ENCODE measurements around the gene FMN1.

Gene FMN1

DNA sequence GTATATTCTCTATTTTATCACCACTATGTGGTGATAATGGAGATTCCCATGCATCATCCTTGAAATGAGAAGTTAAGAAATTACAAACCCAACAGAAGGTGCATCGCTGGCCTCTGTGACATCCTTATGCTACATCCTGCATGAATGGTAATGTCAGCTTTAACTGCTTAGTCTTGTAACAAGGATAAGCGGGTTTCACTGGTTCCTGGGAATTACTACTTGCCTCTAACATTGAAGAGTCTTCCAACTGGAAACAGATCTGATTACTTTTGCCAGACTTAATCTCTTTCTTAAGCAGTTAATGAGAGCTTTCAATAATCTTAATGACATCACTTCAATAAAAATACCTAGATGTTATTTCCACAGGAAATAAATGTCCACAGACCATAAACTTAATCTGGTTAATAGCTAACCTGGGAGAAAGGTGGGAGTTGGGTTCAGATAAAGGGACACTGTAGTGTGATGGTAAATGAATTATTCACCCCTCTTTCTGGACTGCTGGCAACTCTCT lies 44.0 kb downstream of the FMN1 start:
- CTCF ChIA-PET, result interaction anchor here (0.5 to 3.8 kb wide), 5 partner anchors 8 to 853 kb away, joined by 3 to 26 read pairs (median 3); no protein-coding TSS in a partner anchor
- Histone ChIP-seq H3K27ac (ENCODE audit: insufficient read depth in 1 of 2, low read depth in 1 of 2, low read length in 2 of 2, poor library complexity in 1 of 2, severe bottlenecking in 2 of 2) (no peak overlapping the region), H3K4me3 (ENCODE audit: control insufficient read depth in 1 of 7, extremely low read depth in 1 of 7, insufficient read depth in 4 of 7, low read depth in 2 of 7, low read length in 6 of 7) (no peak overlapping the region), H3K4me1 (ENCODE audit: control extremely low read depth in 1 of 4, control insufficient read depth in 4 of 4, insufficient read depth in 4 of 4, low read length in 3 of 4) (peaks cover 14 to 55% (median 30%) of the 10 kb centered on the region in 4 experiments), H3K36me3 (ENCODE audit: control insufficient read depth in 4 of 4, insufficient read depth in 4 of 4, low read length in 3 of 4) (no peaks in the 10 kb centered on the region), H3K27me3 (replicated peaks in 2 of 5; ENCODE audit: control insufficient read depth in 4 of 5, insufficient read depth in 5 of 5, low read length in 4 of 5) (peaks cover 0 to 10% (median 0%) of the 10 kb centered on the region in 5 experiments), H3K9me3 (ENCODE audit: control extremely low read depth in 1 of 5, control insufficient read depth in 4 of 5, insufficient read depth in 2 of 5, low read depth in 1 of 5, low read length in 4 of 5) (no peaks in the 10 kb centered on the region)
- POLR2A ChIA-PET, result no interaction called here
- DNase-seq, result no peak
- WGBS (ENCODE audit: insufficient coverage), result 100% methylated on average over 2 of the region's 2 CpGs

DNA sequence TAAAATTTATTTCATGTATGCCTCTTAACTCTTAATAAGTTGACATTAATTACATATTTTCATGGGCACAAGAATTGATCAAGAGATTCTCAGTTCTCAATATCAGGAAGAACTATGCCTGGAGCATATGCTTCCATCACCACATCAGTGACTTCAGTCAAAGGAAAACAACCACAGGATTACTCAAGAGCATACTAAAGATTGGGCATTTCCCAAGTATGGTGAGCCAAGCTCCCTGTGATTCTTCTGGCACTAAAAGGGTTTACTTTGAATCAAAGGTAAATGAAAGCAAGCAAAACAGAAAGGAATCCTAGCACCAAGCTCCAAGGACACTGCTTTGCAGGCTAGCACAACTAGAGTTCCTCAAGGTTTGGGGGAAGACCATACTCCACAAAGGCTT lies 44.6 kb downstream of the FMN1 start:
- Histone ChIP-seq H3K36me3 (ENCODE audit: control insufficient read depth in 4 of 4, insufficient read depth in 4 of 4, low read length in 3 of 4) (no peaks in the 10 kb centered on the region), H3K4me3 (ENCODE audit: control insufficient read depth in 1 of 7, extremely low read depth in 1 of 7, insufficient read depth in 4 of 7, low read depth in 2 of 7, low read length in 6 of 7) (no peak overlapping the region), H3K9me3 (ENCODE audit: control extremely low read depth in 1 of 5, control insufficient read depth in 4 of 5, insufficient read depth in 2 of 5, low read depth in 1 of 5, low read length in 4 of 5) (no peaks in the 10 kb centered on the region), H3K27ac (ENCODE audit: insufficient read depth in 1 of 2, low read depth in 1 of 2, low read length in 2 of 2, poor library complexity in 1 of 2, severe bottlenecking in 2 of 2) (no peak overlapping the region), H3K4me1 (ENCODE audit: control extremely low read depth in 1 of 4, control insufficient read depth in 4 of 4, insufficient read depth in 4 of 4, low read length in 3 of 4) (peaks cover 14 to 51% (median 30%) of the 10 kb centered on the region in 4 experiments), H3K27me3 (replicated peaks in 2 of 5; ENCODE audit: control insufficient read depth in 4 of 5, insufficient read depth in 5 of 5, low read length in 4 of 5) (peaks cover 0 to 10% (median 0%) of the 10 kb centered on the region in 5 experiments)
- POLR2A ChIA-PET, result no interaction called here
- CTCF ChIA-PET, result interaction anchor here (1.1 to 3.8 kb wide), 3 partner anchors 10 to 64 kb away, joined by 3 to 26 read pairs (median 3); no protein-coding TSS in a partner anchor
- DNase-seq, result no peak

DNA sequence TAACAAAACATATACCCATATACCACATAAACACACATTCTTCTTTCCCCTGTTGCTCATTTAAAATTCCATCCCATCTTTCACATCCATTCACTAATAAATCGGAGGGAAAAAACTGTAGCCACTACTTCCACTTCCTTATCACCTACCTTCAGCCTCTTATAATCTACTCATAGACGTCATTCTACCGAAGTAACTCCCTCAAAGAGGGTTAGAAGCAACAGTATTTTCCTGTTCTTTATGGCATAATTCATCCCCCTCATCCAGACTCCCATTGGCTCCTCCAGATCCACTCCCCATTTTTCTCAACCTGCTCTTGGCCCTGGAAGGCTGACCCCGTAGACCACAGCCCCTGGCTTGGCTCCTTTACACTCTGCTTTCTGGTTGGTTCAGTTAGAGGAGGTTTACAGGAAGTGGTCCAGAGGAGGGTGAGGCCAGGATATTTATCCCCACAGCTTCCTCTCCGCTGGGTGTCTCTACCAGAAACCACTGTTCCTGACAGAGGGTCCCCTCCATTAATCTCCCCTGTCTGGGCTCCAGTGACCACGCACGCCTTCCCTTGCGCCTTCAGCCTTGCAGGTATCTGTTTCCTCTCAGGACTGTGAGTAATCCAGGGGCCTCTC lies 46.3 kb downstream of the FMN1 start:
- peak in 2 of 3 donors; percentile 43 to 51 for DNase-seq
- WGBS (ENCODE audit: insufficient coverage), result 3% methylated on average over 8 of the region's 8 CpGs
- Histone ChIP-seq H3K9me3 (ENCODE audit: control extremely low read depth in 1 of 5, control insufficient read depth in 4 of 5, insufficient read depth in 2 of 5, low read depth in 1 of 5, low read length in 4 of 5) (no peaks in the 10 kb centered on the region), H3K36me3 (ENCODE audit: control insufficient read depth in 4 of 4, insufficient read depth in 4 of 4, low read length in 3 of 4) (no peaks in the 10 kb centered on the region), H3K27me3 (replicated peaks in 2 of 5; ENCODE audit: control insufficient read depth in 4 of 5, insufficient read depth in 5 of 5, low read length in 4 of 5) (peaks cover 0 to 2% (median 0%) of the 10 kb centered on the region in 5 experiments), H3K4me1 (ENCODE audit: control extremely low read depth in 1 of 4, control insufficient read depth in 4 of 4, insufficient read depth in 4 of 4, low read length in 3 of 4) (peaks cover 13 to 41% (median 22%) of the 10 kb centered on the region in 4 experiments), H3K4me3 (ENCODE audit: control insufficient read depth in 1 of 7, extremely low read depth in 1 of 7, insufficient read depth in 4 of 7, low read depth in 2 of 7, low read length in 6 of 7) (peak overlapping the region in 4 of 7 experiments; percentile 5 to 47 (median 12)), H3K27ac (ENCODE audit: insufficient read depth in 1 of 2, low read depth in 1 of 2, low read length in 2 of 2, poor library complexity in 1 of 2, severe bottlenecking in 2 of 2) (no peak overlapping the region)
- CTCF ChIA-PET, result interaction anchor here (1.0 to 3.8 kb wide), 3 partner anchors 14 to 62 kb away, joined by 3 to 26 read pairs (median 3); no protein-coding TSS in a partner anchor
- POLR2A ChIA-PET, result no interaction called here

DNA sequence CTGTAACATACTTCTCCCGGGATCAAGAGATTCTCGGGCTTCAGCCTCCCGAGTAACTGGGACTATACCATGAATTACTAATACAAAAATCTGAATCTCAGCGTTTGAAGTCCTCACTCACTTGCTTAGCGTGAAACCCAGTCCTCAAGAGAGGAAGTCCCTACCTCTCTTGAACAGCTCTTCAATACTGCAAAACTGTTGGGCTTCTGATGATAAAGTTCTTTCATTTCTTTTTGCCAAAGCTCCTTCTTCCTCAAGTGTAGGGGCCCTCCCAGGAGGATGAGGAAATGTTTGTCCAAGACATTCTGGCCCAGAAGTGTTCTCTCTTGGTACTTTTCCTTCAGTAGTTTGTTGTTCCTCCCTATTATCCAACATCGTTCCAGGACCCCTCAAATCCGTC lies 48.5 kb downstream of the FMN1 start:
- Histone ChIP-seq H3K4me1 (ENCODE audit: control extremely low read depth in 1 of 4, control insufficient read depth in 4 of 4, insufficient read depth in 4 of 4, low read length in 3 of 4) (peaks cover 6 to 20% (median 15%) of the 10 kb centered on the region in 4 experiments), H3K4me3 (ENCODE audit: control insufficient read depth in 1 of 7, extremely low read depth in 1 of 7, insufficient read depth in 4 of 7, low read depth in 2 of 7, low read length in 6 of 7) (no peak overlapping the region), H3K9me3 (ENCODE audit: control extremely low read depth in 1 of 5, control insufficient read depth in 4 of 5, insufficient read depth in 2 of 5, low read depth in 1 of 5, low read length in 4 of 5) (no peaks in the 10 kb centered on the region), H3K27me3 (replicated peaks in 2 of 5; ENCODE audit: control insufficient read depth in 4 of 5, insufficient read depth in 5 of 5, low read length in 4 of 5) (no peaks in the 10 kb centered on the region), H3K27ac (ENCODE audit: insufficient read depth in 1 of 2, low read depth in 1 of 2, low read length in 2 of 2, poor library complexity in 1 of 2, severe bottlenecking in 2 of 2) (no peak overlapping the region), H3K36me3 (ENCODE audit: control insufficient read depth in 4 of 4, insufficient read depth in 4 of 4, low read length in 3 of 4) (no peaks in the 10 kb centered on the region)
- DNase-seq, result no peak
- POLR2A ChIA-PET, result no interaction called here
- 96% methylated on average over 7 of the region's 7 CpGs for WGBS (ENCODE audit: insufficient coverage)
- CTCF ChIA-PET, result no interaction called here

DNA sequence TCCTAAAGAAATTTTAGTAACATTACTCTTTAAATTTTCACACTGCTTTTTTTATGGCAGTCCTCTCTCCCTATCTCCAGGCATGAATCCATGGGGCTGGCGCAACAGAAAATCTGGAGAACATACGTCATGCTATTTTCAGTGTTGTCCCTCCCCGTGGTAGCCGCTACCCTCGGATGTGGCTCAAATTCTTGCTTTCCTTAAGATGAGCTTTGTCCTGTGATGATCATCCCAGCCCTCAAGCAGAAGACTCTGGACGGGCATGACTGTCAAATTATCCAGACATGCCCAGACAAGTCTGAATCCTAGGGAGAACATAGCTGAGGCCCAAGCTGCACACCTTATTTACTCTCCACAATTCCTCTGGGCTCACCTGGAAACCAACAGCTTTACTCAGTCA lies 49.1 kb downstream of the FMN1 start:
- CTCF ChIA-PET, result interaction anchor here (1.2 kb wide), 1 partner anchor 10 kb away, joined by 6 read pairs; no protein-coding TSS in a partner anchor
- H3K9me3 ChIP-seq (ENCODE audit: control extremely low read depth in 1 of 5, control insufficient read depth in 4 of 5, insufficient read depth in 2 of 5, low read depth in 1 of 5, low read length in 4 of 5), result no peaks in the 10 kb centered on the region
- H3K4me3 ChIP-seq (ENCODE audit: control insufficient read depth in 1 of 7, extremely low read depth in 1 of 7, insufficient read depth in 4 of 7, low read depth in 2 of 7, low read length in 6 of 7), result no peak overlapping the region
- peaks cover 6 to 14% (median 9%) of the 10 kb centered on the region in 4 experiments for H3K4me1 ChIP-seq (ENCODE audit: control extremely low read depth in 1 of 4, control insufficient read depth in 4 of 4, insufficient read depth in 4 of 4, low read length in 3 of 4)
- WGBS (ENCODE audit: insufficient coverage), result 97% methylated on average over 6 of the region's 6 CpGs
- POLR2A ChIA-PET, result no interaction called here
- H3K27me3 ChIP-seq (replicated peaks in 2 of 5; ENCODE audit: control insufficient read depth in 4 of 5, insufficient read depth in 5 of 5, low read length in 4 of 5), result no peaks in the 10 kb centered on the region
- DNase-seq, result no peak
- no peaks in the 10 kb centered on the region for H3K36me3 ChIP-seq (ENCODE audit: control insufficient read depth in 4 of 4, insufficient read depth in 4 of 4, low read length in 3 of 4)
- H3K27ac ChIP-seq (ENCODE audit: insufficient read depth in 1 of 2, low read depth in 1 of 2, low read length in 2 of 2, poor library complexity in 1 of 2, severe bottlenecking in 2 of 2), result no peak overlapping the region

DNA sequence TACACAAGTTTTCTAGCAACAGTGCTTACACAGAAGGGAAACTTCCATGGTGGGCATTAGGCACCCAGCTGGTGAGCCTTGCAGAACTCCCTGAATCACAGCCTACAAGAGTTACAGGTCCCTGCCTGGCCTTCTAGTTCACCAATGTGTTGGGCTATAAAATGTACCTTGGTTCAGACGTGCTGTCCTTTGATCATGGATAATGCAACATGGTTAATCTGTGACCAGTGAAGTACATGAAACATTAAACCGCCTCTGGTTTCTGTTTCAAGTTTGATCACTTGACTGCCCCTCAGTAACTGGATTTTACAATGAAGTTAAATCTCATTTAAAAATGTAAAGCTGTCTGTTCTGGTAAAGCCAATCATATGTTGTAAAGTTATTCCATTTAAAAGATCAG lies 51.8 kb downstream of the FMN1 start:
- WGBS (ENCODE audit: insufficient coverage), result 100% methylated on average over 1 of the region's 2 CpGs
- POLR2A ChIA-PET, result no interaction called here
- CTCF ChIA-PET, result interaction anchor here (0.9 to 1.6 kb wide), 5 partner anchors 8 to 56 kb away, joined by 3 to 8 read pairs (median 4); no protein-coding TSS in a partner anchor

DNA sequence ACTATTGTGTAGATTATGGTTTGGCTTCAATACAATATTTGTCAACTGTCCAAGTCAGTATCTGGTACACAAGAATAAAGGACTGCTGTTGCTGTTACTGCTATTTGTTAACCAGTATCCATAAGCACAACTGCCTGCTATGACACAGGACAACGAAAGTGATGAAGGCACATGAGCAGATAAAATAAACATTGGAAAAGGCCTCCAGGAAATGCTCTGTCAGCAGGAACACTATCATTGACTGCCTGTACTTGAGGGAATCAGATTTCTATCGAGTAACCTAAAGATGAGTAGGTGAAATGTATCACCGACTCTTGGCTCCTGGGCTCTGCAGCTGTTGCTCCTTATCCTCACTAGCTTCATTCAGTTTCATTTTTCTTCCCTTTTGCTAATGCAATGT lies 56.5 kb downstream of the FMN1 start:
- no peak overlapping the region for H3K27ac ChIP-seq (ENCODE audit: insufficient read depth in 1 of 2, low read depth in 1 of 2, low read length in 2 of 2, poor library complexity in 1 of 2, severe bottlenecking in 2 of 2)
- H3K36me3 ChIP-seq (ENCODE audit: control insufficient read depth in 4 of 4, insufficient read depth in 4 of 4, low read length in 3 of 4), result no peaks in the 10 kb centered on the region
- ChIA-PET CTCF (interaction anchor here (1.5 to 8.7 kb wide), 2 partner anchors 51 to 56 kb away, joined by 3 to 162 read pairs; no protein-coding TSS in a partner anchor), POLR2A (no interaction called here)
- H3K9me3 ChIP-seq (ENCODE audit: control extremely low read depth in 1 of 5, control insufficient read depth in 4 of 5, insufficient read depth in 2 of 5, low read depth in 1 of 5, low read length in 4 of 5), result no peaks in the 10 kb centered on the region
- WGBS (ENCODE audit: insufficient coverage), result 86% methylated on average over 2 of the region's 3 CpGs
- no peak for DNase-seq
- no peak overlapping the region for H3K4me3 ChIP-seq (ENCODE audit: control insufficient read depth in 1 of 7, extremely low read depth in 1 of 7, insufficient read depth in 4 of 7, low read depth in 2 of 7, low read length in 6 of 7)
- H3K4me1 ChIP-seq (ENCODE audit: control extremely low read depth in 1 of 4, control insufficient read depth in 4 of 4, insufficient read depth in 4 of 4, low read length in 3 of 4), result peaks cover 0 to 3% (median 0%) of the 10 kb centered on the region in 4 experiments
- H3K27me3 ChIP-seq (replicated peaks in 2 of 5; ENCODE audit: control insufficient read depth in 4 of 5, insufficient read depth in 5 of 5, low read length in 4 of 5), result peaks cover 0 to 2% (median 0%) of the 10 kb centered on the region in 5 experiments

More for the DNA sequence above, 51.8 kb downstream of the FMN1 start:
- no peaks in the 10 kb centered on the region for H3K36me3 ChIP-seq (ENCODE audit: control insufficient read depth in 4 of 4, insufficient read depth in 4 of 4, low read length in 3 of 4)
- H3K27ac ChIP-seq (ENCODE audit: insufficient read depth in 1 of 2, low read depth in 1 of 2, low read length in 2 of 2, poor library complexity in 1 of 2, severe bottlenecking in 2 of 2), result no peak overlapping the region
- peaks cover 0 to 1% (median under 1%) of the 10 kb centered on the region in 4 experiments for H3K4me1 ChIP-seq (ENCODE audit: control extremely low read depth in 1 of 4, control insufficient read depth in 4 of 4, insufficient read depth in 4 of 4, low read length in 3 of 4)
- H3K4me3 ChIP-seq (ENCODE audit: control insufficient read depth in 1 of 7, extremely low read depth in 1 of 7, insufficient read depth in 4 of 7, low read depth in 2 of 7, low read length in 6 of 7), result no peak overlapping the region
- H3K27me3 ChIP-seq (replicated peaks in 2 of 5; ENCODE audit: control insufficient read depth in 4 of 5, insufficient read depth in 5 of 5, low read length in 4 of 5), result peaks cover 0 to 2% (median 0%) of the 10 kb centered on the region in 5 experiments
- H3K9me3 ChIP-seq (ENCODE audit: control extremely low read depth in 1 of 5, control insufficient read depth in 4 of 5, insufficient read depth in 2 of 5, low read depth in 1 of 5, low read length in 4 of 5), result no peaks in the 10 kb centered on the region
- DNase-seq, result no peak
